GM23248 (cell line): ENCODE results near the gene LPAR1. TPM values are rescaled to one million over a fixed set of nuclear protein-coding genes. Genes with fewer than 3 reads are reported as not detected.

Experiments used
- DNase-seq: peaks from one replicate; pipeline ENCODE4 v3.0.0-alpha.2; 2015
- H2AFZ ChIP-seq: fragments of 200-600 bp; sonication (generic); 2 replicates; pipeline ENCODE4 v1.6.1; 2016; ENCODE audit warnings: antibody characterized with exemption
- H3F3A ChIP-seq: fragments of 200-600 bp; sonication (generic); 2 replicates; pipeline ENCODE4 v1.6.1; 2016; ENCODE audit warnings: mild to moderate bottlenecking, antibody characterized with exemption, mixed run types; ENCODE audit not compliant: insufficient read depth
- H3K27ac ChIP-seq: fragments of 200-600 bp; sonication (generic); 2 replicates; pipeline ENCODE4 v1.5.1; 2016; ENCODE audit warnings: mild to moderate bottlenecking
- H3K27me3 ChIP-seq: fragments of 200-600 bp; sonication (generic); replicated peaks from 2 replicates; pipeline ENCODE4 v1.6.1; 2016; ENCODE audit warnings: mild to moderate bottlenecking; ENCODE audit not compliant: insufficient read depth
- H3K36me3 ChIP-seq: fragments of 200-600 bp; sonication (generic); 2 replicates; pipeline ENCODE4 v1.6.1; 2016; ENCODE audit warnings: low read depth, mild to moderate bottlenecking
- H3K4me1 ChIP-seq: fragments of 200-600 bp; sonication (generic); 2 replicates; pipeline ENCODE4 v1.6.1; 2016; ENCODE audit warnings: mild to moderate bottlenecking; ENCODE audit not compliant: insufficient read depth
- H3K4me2 ChIP-seq: fragments of 200-600 bp; sonication (generic); one replicate; pipeline ENCODE4 v1.6.1; 2016; ENCODE audit warnings: mild to moderate bottlenecking; ENCODE audit not compliant: unreplicated experiment
- H3K4me3 ChIP-seq: fragments of 200-600 bp; sonication (generic); 2 replicates; pipeline ENCODE4 v1.5.1; 2016; ENCODE audit warnings: mild to moderate bottlenecking
- H3K79me2 ChIP-seq: fragments of 200-600 bp; sonication (generic); 2 replicates; pipeline ENCODE4 v1.6.1; 2016; ENCODE audit warnings: mild to moderate bottlenecking; ENCODE audit not compliant: insufficient read depth
- H3K9ac ChIP-seq: fragments of 200-600 bp; sonication (generic); 2 replicates; pipeline ENCODE4 v1.6.1; 2016; ENCODE audit warnings: mild to moderate bottlenecking
- H3K9me2 ChIP-seq: fragments of 200-600 bp; sonication (generic); 2 replicates; pipeline ENCODE4 v1.6.1; 2016; ENCODE audit warnings: mixed run types, mild to moderate bottlenecking, moderate library complexity; ENCODE audit not compliant: insufficient read depth
- H3K9me3 ChIP-seq: fragments of 200-600 bp; sonication (generic); one replicate; pipeline ENCODE4 v1.6.1; 2017; ENCODE audit warnings: low read depth
- H4K20me1 ChIP-seq: fragments of 200-600 bp; sonication (generic); 2 replicates; pipeline ENCODE4 v1.6.0; 2016; ENCODE audit not compliant: insufficient read depth
- EZH2 ChIP-seq: fragments of 200-600 bp; sonication (generic); IDR thresholded peaks from 2 replicates; pipeline ENCODE4 v1.6.1; 2018; ENCODE audit warnings: antibody characterized with exemption, mild to moderate bottlenecking; ENCODE audit not compliant: insufficient read depth, poor library complexity, severe bottlenecking
- EZH2phosphoT487 ChIP-seq: fragments of 200-600 bp; sonication (generic); IDR thresholded peaks from 2 replicates; pipeline ENCODE4 v1.6.1; 2018; ENCODE audit warnings: antibody characterized with exemption, moderate library complexity, mild to moderate bottlenecking, low read depth; ENCODE audit not compliant: insufficient read depth
- WGBS, 2 experiments: methylation state at CpG; one replicate each; pipeline ENCODE4 v1.1.6; 2015 to 2017; ENCODE audit warnings: low lambda C conversion rate in 2 of 2, low coverage in 1 of 2; ENCODE audit errors: missing lambda C conversion rate in 2 of 2; 5-methylcytosine and 5-hydroxymethylcytosine counted together
- in situ Hi-C: fragments of 300-500 bp; cut with MboI; formaldehyde crosslinking; loops from 2 replicates; pipeline ENCODE4 v1.15.0; 2020
- polyA plus RNA-seq: library from polyadenylated mRNA; unstranded; fragments of >200 nt; fragmentation: Nextera tagmentation; extraction: Ambion mirVana; gene quantifications from 2 replicates; pipeline ENCODE4 v1.2.1, GENCODE V29; 2016
- total RNA-seq: library from RNA; depleted of rRNA; stranded (reverse); fragments of >200 nt; shearing (Covaris generic); gene quantifications from 2 replicates; pipeline ENCODE4 v1.2.3, GENCODE V29; 2014

Gene LPAR1
- total and polyA plus RNA-seq, 2 experiments from 2014 or later, result 40.1 to 90.8 TPM

DNA sequence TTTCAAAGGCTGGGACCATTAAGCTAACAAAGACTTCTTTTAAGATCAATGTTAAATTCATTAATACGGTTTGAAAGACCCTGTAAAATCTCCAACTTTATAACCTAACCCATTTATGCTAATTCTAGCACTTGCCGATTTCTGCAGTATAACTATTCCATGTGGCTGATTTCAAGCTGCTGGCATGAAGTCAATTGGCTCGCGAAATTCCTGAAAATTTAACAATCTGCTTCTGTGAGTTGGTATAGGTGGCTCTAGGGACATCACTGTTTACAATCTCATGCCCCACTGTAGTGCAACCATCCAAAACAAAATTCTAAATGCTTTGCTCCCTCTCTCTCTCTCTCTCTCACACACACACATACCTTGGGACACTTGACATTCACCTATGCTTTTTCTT is 70.2 kb downstream of the LPAR1 start:
- no peak for DNase-seq
- H3K9me2 ChIP-seq, result no peaks in the 10 kb centered on the region
- H3K4me1 ChIP-seq, result peaks cover 24% of the 10 kb centered on the region
- no peaks in the 10 kb centered on the region for H3K9me3 ChIP-seq
- no peak overlapping the region for H3K4me3 ChIP-seq
- no peak overlapping the region for H3K27ac ChIP-seq
- peaks cover 31% of the 10 kb centered on the region for H3K36me3 ChIP-seq
- H3K79me2 ChIP-seq, result peaks cover 91% of the 10 kb centered on the region
- H3K27me3 ChIP-seq, result no peaks in the 10 kb centered on the region
- H3K9ac ChIP-seq, result no peak overlapping the region
- H3F3A ChIP-seq, result peaks cover 28% of the 10 kb centered on the region
- H4K20me1 ChIP-seq, result no peaks in the 10 kb centered on the region
- H3K4me2 ChIP-seq, result no peak overlapping the region
- H2AFZ ChIP-seq, result no peak overlapping the region
- TF ChIP-seq EZH2phosphoT487, result no peak
- TF ChIP-seq EZH2, result no peak
- WGBS, 2 experiments, result 78 to 80% methylated on average over 4 of the region's 4 CpGs
- in situ Hi-C loops, result no loop called here

- in situ Hi-C loops, result no loop called here
- H3K79me2 ChIP-seq, result peaks cover 91% of the 10 kb centered on the region
Measured at GRCh38 chr9:110967196-110967595, 71.1 kb downstream of the LPAR1 start.

GRCh38 chr9:110960288-110960687 is 78.0 kb downstream of the LPAR1 start:
- Histone ChIP-seq H3K9me2 (no peaks in the 10 kb centered on the region), H3F3A (peaks cover 12% of the 10 kb centered on the region; the same call in 1 of the 2 replicates), H3K9me3 (peaks cover 9% of the 10 kb centered on the region), H3K27me3 (no peaks in the 10 kb centered on the region), H3K9ac (no peak overlapping the region), H4K20me1 (no peaks in the 10 kb centered on the region), H3K36me3 (peaks cover 39% of the 10 kb centered on the region), H3K4me3 (no peak overlapping the region), H3K4me2 (no peak overlapping the region), H3K79me2 (peaks cover 94% of the 10 kb centered on the region), H2AFZ (no peak overlapping the region), H3K27ac (no peak overlapping the region), H3K4me1 (no peaks in the 10 kb centered on the region)
- WGBS, 2 experiments, result 96% methylated on average over 2 of the region's 2 CpGs
- DNase-seq, result no peak
- TF ChIP-seq EZH2phosphoT487 (no peak), EZH2 (no peak)
- in situ Hi-C loops, result no loop called here

More at GRCh38 chr9:110967196-110967595, 71.1 kb downstream of the LPAR1 start:
- Histone ChIP-seq H3F3A (peaks cover 28% of the 10 kb centered on the region), H3K4me1 (peaks cover 24% of the 10 kb centered on the region), H3K9me2 (no peaks in the 10 kb centered on the region), H3K9me3 (no peaks in the 10 kb centered on the region), H4K20me1 (no peaks in the 10 kb centered on the region), H3K27me3 (no peaks in the 10 kb centered on the region), H3K27ac (no peak overlapping the region), H3K36me3 (peaks cover 38% of the 10 kb centered on the region), H2AFZ (no peak overlapping the region), H3K9ac (no peak overlapping the region), H3K4me3 (no peak overlapping the region), H3K4me2 (no peak overlapping the region)
- no peak for DNase-seq
- TF ChIP-seq EZH2 (no peak), EZH2phosphoT487 (no peak)
- 65 to 67% methylated on average over 2 of the region's 2 CpGs for WGBS, 2 experiments

- Histone ChIP-seq H3K79me2 (peaks cover 94% of the 10 kb centered on the region), H2AFZ (no peak overlapping the region), H4K20me1 (no peaks in the 10 kb centered on the region), H3K9ac (no peak overlapping the region), H3K27me3 (no peaks in the 10 kb centered on the region), H3K4me3 (no peak overlapping the region), H3F3A (peaks cover 13% of the 10 kb centered on the region; the same call in 1 of the 2 replicates), H3K36me3 (peaks cover 34% of the 10 kb centered on the region), H3K4me2 (no peak overlapping the region), H3K9me2 (no peaks in the 10 kb centered on the region), H3K9me3 (peaks cover 9% of the 10 kb centered on the region), H3K27ac (no peak overlapping the region), H3K4me1 (peaks cover 6% of the 10 kb centered on the region; the same call in 1 of the 2 replicates)
- no peak for DNase-seq
- no peak for TF ChIP-seq EZH2phosphoT487
- no peak for TF ChIP-seq EZH2
- WGBS, 2 experiments, result 98 to 100% methylated on average over 1 of the region's 1 CpG
- in situ Hi-C loops, result no loop called here
Measured at GRCh38 chr9:110958847-110959246, 79.4 kb downstream of the LPAR1 start.
